ENCODE measurements around the gene MAD1L1. TPM values are rescaled to one million over a fixed set of nuclear protein-coding genes. Genes with fewer than 3 reads are reported as not detected.

The MAD1L1 gene
- total RNA-seq, 1 donor from 2014 or later: 41.4 TPM

DNA sequence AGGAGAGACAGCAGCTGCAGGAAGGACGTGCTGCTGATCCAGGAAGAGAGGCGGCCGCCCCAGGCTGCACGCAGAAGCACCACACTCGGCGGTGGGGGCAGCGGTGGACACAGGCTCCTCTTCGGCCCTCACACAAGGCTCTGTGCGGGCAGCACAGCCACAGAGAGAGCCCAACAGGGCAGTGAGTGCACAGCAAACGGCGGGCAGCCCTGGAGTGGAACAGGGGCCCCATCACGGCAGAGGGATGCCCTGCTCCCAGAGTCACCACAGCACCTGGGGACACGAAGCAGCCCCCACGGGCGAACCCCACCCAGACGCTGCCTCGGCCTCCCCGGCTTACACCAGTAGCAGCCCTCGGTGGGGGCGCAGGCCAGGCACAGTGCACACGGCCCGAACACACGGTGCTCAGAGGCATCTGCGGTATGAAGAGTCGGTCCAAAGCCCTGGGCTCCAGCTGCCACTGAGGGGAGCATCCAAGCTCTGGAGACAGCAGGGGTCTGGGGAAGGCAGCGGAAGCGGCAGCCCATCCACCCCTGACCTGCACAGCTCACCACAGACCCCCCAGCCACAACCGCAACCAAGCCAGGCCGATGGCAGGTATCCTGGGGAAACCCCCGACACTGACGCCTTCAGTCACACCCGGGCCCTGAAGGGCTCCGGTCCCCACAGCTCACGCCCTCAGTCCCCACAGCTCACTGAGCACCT, 26.1 kb upstream of the MAD1L1 start:
- no peak for DNase-seq (ENCODE audit: low spot score)

DNA sequence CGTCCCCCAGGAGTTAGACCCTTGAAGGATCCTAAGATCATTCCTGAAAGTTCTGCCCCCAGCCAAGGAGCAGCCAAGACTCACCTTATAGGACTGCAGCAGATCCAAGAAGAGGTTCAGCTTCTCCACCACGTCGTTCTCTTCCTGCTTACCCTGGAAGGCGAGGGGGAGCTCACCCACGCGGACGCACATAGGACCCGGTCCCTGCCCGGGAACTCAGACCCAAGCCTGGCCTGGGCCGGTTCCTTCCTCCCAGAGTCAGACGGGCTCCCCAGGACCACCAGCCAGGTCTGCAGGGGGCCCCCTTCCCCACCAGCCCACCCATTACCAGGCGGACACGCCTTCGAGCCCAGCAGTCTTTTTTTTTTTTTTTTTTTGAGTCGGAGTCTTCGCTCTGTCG, 24.9 kb upstream of the MAD1L1 start:
- no peak for DNase-seq (ENCODE audit: low spot score)

DNA sequence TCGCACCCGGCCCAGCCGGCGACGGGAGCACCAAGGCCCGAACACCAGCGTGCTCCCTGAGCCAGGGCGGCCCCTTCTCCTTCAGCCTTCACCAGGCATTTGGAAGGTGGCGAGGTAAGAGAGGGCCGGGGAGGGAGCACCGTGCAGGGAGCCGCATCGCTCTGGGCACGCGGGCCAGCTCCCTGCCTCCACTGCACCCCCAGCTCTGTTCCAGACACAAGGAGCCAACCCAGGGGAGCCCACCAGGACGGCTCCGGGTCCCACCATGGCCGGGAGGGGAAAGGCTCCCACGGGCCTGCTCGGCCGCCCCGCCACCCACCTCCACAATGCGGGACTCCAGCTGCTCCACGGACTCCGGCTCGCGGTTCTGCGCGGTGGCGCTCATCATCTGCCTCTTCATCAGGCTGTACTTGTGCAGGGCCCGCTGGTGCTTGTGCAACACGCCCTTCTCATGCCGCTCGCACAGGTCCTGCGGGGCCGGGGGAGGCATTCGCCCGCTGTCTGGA, 24.4 kb upstream of the MAD1L1 start:
- no peak for DNase-seq (ENCODE audit: low spot score)

DNA sequence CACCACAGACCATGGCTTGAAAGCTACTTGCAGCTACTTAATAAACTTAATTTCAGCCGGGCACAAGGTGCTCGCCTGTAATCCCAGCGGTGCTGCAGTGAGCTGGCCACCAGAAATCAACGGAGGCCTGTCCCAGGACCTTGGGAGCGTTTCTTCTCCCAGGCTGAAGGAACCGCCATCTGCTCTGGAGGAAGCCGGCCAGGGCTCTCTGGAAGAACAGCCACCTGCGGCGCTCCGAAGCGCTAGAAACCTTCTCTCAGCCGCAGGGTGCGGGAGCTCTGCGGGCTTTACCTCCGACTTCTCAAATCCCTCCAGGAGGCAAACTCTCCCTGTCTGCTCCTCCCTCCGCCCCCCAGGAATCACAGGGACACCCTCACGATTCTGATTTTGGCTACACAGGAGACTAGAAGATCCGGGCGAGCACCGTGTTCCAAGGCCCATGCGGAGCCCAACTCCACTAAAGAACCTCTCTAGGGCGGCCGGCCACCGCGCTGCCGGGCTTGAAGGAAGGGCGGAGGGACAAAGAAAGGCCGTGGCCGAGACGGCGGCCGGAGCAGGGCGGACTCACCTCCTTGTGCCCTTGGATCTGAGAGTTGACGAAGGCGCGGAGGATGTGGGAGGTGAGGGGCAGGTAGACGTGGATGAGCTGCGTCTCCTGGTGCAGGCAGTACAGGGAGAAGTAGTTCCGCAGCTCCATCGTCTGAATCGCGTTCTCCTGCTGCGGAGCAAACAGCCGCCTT, 23.7 kb upstream of the MAD1L1 start:
- no peak for DNase-seq (ENCODE audit: low spot score)

DNA sequence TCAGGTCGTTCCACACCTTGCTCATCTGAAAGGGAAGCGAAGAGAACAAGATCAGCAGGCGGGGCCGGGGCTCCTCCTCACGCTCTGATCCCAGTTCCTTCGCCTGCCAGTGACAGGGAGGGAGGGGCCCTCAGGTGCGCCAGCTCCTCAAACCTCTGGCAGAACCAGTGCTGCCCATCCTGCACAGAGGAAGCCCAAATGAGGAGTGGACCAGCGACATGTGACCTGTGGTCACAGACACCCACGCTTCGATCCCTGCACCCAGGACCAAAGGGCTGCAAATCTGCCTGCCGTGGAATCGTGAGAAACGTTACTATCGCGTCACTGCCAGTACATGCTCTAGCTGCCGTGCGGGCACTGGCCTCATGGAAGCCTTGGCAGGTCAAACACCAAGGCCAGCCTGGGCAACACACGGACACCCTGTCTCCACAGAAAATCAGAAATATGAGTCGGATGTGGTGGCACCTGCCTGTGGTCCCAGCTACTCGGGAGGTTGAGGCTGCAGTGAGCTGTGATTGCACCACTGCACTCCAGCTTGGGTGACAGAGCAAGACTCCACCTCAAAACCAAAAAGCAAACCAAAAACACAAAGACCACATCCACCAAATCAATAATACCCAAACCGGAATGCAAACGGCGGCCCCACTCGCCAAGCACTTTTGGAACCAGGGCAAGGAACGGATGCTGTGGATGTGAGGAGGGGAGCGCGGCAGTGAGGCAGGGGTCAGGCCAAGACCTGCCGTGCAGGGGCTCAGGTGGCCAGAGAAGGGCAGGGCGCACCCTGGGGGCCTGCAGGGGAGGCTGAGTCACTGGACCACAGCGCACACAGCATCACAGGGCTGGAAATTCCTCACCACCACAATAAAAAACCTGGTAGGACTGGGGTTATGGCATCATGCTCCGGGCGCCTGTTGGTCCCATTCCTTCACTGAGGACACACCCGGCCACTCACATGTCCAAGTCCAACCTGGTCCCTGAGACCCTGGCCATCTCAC, 22.7 kb upstream of the MAD1L1 start:
- no peak for DNase-seq (ENCODE audit: low spot score)

DNA sequence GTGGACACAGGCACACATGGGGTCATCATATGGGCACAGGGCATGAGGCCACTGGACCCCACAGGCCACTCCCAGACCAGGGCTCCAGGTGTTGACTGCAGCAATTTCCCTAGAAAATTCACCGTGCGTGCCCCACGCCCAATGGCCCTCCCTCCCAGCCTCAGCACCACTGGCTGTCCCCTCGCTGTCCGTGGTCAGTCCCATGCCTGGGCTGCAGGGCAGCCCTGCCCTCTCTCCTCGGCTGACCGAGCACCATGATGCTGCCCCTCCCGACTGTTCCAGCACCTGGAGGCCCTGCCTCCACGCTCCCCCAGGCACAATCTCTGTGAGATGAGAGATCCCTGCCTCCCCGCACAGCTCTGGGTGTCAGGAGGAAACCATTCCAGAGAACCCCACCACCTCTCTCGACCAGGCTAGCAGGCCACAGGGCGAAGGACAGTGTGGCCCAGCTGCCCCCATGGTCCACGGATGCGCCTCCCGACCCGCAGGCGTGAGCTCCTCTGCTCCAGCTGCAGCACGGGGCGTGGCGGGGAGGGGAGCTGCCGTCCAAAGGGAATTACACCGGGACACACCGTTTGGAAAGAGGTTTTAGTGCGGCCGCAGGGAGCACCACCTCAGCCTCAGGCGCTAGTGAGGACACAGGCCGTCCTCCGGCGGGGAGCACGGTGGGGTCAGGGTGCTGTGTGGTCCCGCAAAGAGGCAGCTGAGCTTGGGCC, 21.8 kb upstream of the MAD1L1 start:
- DNase-seq (ENCODE audit: low spot score): no peak

DNA sequence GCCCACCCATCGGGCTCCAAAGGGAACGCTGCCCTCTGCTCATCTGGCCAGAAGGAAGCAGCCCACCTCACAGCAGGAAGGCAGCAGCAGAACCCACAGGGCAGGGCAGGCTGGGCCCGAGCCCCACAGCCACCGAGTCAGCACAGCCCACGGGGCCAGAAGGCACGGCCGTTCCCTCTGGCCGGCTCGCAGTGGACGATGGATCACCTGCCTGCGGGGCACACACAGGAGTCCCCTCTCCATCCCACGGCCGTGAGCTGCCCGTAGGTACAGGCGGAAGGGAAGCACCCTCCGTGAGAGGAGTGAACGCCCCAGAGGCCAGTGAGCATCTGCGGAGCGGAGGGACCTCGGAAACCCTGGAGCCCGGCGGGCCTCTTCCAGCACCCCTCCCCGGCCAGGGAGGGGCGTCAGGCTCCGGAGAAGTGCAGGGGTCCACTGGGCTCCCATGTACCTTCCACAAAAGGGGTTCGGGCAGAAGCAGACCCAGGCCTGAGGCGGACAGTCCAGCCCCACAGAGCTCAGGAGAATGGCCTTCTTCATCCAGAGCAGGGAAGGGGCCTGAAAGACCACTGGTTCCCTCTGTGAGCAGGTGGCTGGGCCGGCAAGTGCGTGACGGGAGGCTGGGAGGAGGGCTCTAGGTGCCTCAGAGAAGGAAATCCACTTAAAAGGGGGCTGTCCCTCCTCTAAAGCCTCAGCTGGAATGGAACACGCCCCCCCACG, 20.9 kb upstream of the MAD1L1 start:
- no peak for DNase-seq (ENCODE audit: low spot score)

DNA sequence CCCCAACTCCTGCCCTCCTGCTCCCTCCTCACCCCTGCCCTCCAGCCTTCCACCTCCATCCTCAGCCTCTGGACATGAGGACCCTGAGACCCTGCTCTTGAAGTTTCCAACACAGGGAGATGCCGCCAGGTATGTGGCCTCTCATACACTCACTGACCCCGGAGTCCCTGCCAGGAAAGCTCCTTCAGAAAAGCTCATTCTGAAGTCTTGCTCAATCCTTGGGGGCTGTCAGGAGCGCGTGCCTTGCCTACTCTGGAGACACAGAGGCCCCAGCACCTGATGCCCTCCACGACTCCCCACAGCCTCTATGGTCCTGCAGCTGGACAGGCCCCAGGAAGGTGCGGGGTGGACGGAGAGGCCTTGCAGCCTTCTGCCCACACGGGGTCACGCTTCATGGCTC, 20.3 kb upstream of the MAD1L1 start:
- DNase-seq (ENCODE audit: low spot score): no peak

DNA sequence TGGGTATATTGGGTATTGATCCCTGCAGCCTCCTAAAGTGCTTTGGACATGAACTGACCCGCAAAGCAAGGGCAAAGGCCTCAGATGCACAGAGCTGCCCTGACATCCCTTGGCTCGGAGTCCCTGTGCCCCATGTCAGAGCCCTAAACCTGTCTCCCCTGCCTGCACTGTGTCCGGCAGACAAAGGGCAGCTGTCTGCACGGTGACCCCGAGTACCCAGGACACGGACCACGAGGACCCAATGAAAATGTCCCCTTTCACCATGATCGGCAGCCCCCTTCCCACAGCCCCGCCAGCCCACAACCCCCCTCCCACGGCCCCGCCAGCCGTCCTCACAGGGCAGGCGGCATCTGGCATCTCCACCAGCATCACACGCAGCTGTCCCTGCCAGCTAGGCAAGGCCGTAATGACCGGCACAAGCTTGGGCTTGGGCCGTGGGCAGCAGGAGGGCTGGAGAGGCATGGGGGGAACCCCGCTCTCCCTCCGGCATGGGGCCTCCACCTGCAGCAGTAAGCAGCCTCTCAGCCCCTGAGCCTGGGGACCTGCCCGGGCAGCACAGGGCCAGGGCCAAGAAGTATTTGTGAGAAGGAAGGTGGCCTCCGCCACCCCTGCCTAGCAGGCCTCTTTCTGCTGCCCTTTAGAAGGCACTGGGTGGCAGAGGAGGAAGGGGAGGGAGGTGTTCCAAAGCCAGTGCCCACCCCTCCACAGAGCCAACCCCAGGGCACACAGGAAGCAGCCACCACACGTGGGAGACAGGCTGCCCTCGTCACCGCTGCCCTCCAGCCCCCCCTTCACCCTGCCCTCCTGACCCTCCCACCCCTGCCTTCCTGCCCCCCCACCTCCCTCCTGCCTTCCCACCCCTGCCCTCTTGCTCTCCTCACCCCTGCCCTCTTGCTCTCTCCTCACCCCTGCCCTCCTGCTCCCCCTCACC, 19.4 kb upstream of the MAD1L1 start:
- no peak for DNase-seq (ENCODE audit: low spot score)

DNA sequence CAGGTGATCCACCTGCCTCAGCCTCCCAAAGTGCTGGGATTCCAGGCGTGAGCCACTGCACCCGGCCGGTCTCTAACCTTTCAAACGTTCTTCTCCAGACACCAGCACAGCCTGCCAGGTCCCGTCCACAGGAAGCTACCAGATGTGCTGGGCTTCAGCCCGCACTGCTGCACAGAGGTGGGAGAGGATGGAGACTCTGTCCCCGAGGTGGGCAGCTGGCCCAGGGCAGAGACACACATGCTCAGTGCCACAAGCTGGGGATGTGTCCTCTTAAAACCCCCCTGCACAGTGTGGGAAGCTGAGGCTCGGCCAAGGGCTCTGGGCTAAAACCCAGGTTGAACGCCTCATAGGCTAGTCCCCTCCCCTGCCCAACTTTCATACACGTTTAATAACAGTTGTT, 18.6 kb upstream of the MAD1L1 start:
- DNase-seq (ENCODE audit: low spot score): no peak

DNA sequence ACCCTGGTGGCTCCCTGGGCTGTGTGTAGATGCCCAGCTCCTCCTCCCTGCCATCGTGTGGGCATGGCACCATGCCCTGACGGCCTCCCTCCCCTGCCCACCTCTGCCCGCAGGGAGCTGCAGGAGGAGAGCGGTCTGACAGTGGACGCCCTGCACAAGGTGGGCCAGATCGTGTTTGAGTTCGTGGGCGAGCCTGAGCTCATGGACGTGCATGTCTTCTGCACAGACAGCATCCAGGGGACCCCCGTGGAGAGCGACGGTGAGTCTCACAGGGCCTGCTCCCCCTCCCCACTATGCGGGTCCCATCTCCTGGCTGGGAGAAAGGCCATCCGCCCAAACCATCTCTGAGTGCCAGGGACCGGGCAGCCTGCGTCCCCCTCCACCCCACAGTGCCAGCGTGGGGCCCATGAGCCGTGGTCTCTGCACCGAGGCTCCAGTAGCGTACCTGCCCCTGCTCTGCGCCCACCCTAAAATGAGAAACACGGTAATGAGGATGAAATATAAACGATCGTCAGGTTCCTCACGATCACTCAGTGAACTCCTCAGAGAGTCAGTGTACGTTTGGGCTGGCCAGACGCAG, 17.1 kb upstream of the MAD1L1 start:
- DNase-seq (ENCODE audit: low spot score): no peak

DNA sequence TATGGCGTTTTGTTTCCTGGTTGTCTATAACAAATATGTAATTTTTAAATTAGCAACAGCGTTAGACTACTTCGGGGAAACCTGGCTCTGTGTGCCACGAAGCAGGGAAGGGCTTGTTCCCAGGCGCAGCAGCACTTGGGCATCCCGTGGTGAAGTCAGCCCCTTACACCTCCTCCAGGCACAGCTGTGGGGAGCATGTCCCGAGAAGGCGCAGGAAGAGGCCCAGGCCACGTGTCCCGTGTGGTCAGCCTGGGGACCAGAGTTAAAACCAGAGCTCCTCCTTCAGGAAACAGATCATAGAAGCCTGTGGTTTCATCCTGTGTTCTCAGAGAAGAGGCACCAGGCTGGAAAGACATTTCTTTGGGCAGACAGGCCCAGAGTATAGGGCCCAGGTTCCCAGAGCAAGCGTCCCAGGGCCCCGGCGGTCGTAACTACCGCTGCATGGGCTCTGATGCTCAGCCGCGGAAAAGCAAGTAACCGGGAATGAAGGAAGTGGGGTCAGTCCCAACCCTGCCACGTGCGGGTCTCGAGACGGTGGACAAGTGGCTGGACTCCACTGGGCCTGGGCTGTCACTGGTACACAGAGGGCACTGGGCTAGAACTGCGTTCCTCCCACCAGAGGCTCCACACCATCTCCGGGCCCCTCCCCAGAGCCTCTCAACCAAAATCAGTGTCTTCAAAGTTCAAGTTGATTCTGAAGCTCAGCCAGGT, 16.4 kb upstream of the MAD1L1 start:
- peak; percentile 67 for DNase-seq (ENCODE audit: low spot score)

DNA sequence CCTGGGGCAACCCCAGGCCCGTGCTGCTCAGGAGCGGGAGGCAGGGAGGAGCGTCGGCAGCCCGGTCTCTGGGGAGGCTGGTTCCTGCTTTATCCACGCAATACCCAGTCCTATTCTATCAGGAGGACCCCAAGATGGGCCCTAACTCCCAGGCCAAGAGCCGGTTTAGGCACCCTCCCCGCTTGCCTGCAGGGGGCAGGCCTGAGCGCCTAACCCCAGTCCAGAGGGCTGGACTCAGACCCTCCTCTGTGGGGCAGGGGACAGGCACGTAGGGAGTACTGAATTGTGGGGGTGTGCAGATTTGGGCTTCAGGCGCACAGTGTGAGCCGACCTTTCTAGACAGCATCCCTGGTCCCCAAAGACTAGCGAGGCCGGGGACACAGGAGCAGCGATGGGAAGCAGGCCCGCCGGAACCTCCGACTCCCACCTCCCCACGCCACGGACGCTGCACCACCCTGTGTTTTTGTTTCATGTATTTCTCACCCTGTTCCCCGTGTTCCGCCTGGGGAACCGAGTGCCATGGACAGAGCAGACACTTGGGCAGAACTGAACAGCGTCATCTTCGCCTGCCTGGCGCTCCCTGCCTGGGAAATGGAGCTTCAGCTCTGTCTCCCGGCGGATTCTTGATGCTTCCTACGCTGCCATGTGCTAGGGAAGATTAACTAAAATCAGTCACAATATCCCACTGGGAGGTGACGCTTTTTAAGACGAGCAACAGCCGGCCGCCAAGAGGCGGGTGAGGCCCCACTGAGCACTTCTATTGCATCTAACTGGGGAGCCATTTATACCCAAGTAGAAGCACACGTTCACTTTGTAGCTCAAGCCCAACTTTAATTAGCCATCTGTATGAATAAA, 14.6 kb upstream of the MAD1L1 start:
- DNase-seq (ENCODE audit: low spot score): no peak

DNA sequence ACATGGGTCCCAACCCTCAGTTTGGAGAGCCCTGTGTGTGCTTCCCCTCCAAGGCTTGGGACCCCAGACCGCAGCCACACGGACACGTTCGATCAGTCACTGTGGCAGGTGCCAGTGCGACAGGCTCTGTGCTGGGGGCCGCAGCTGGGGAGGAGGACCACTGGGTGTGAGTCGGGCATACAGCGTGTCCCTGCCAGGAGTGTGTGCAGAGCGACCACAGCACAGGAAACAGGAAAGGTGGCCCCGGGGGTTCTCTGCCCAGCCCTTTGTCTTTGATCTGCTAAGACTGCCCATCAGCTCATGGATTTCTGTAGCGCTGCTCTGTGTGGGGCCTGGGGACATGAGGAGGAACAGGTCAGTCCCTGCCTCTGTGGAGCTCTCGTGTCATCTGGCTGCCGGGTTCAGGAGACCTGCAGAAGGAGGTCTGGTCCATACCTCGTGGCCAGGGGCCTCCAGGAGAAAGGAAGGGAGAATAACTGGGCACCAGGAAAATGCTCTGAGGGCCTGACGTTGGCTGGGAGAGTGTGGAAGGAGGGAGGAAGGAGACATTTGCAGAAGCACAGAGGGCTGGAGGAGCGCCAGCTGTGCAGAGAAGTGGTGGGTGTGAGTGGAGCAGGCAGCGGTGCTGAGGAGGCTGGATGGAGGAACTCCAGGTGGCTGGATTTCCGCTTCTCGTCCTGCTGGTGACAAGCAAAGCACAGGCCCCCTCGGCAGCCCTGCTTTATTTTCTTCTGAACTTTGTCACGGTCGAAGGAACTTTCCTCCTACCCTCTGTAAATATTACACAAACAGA, 13.3 kb upstream of the MAD1L1 start:
- no peak for DNase-seq (ENCODE audit: low spot score)

DNA sequence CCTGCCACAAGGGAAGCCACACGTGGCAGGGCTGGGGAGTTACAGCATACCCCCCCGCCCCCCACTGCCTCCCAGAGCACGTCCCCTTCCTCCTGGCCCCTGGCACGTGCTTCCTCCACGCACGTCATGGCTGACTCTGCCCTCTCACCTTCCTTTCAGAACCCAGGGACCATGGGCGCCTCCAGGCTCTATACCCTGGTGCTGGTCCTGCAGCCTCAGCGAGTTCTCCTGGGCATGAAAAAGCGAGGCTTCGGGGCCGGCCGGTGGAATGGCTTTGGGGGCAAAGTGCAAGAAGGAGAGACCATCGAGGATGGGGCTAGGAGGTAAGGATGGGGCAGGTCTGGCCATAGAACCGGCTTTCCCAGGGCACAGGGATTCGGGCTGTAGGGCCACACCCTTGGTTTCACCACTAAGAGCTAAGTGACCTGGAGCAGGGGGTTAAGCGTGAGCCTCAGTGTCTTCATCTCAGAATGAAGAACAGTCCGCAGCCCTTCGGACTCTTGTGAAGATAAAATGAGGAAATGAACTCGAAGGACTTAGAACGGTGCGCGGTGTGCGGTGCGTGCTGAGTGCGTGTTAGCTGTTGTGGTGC, 11.8 kb upstream of the MAD1L1 start:
- DNase-seq (ENCODE audit: low spot score): no peak

DNA sequence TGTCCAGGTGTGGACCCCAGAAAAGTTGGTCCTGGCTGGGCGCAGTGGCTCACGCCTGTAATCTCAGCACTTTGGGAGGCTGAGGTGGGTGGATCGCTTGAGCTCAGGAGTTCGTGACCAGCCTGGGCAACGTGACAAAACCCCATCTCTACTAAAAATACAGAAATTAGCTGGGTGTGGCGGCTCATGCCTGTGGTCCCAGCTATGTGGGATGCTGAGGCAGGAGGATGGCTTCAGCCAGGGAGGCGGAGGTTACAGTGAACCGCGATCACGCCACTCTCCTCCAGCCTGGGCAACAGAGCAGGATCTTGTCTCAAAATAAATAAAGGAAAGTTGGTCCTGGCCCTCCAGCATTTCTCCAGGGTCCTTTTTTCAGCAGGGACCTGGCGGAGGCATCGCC, 10.7 kb upstream of the MAD1L1 start:
- DNase-seq (ENCODE audit: low spot score): no peak

All from ureter (tissue), 1 donor.